ENCODE data around the gene EZH2.
A peak's percentile ranks its signal among the peaks of the same experiment; 100 is the strongest.

Gene EZH2

GRCh38 chr7:148862481-148862880 lies 21.6 kb downstream of the EZH2 start:
- Mint-ChIP-seq H3K4me1 (peaks cover 40% of the 10 kb centered on the region), H3K36me3 (peaks cover 19% of the 10 kb centered on the region), H3K9me3 (peaks cover 3% of the 10 kb centered on the region), H3K27me3 (no peaks in the 10 kb centered on the region), H3K4me3 (no peak overlapping the region), H3K27ac (no peak overlapping the region)
- DNase-seq = no peak
- CTCF ChIA-PET = interaction anchor here (0.6 kb wide), 1 partner anchor 25 kb away, joined by 5 read pairs; no protein-coding TSS in a partner anchor

- H3K27me3 Mint-ChIP-seq = no peaks in the 10 kb centered on the region
- peaks cover 28% of the 10 kb centered on the region for H3K4me1 Mint-ChIP-seq
- H3K36me3 Mint-ChIP-seq = peaks cover 15% of the 10 kb centered on the region
- H3K4me3 Mint-ChIP-seq = no peak overlapping the region
- CTCF ChIA-PET = no interaction called here
- DNase-seq = no peak
- H3K9me3 Mint-ChIP-seq = no peaks in the 10 kb centered on the region
- no peak overlapping the region for H3K27ac Mint-ChIP-seq
Observed at GRCh38 chr7:148858489-148858888, 25.6 kb downstream of the EZH2 start.

DNA sequence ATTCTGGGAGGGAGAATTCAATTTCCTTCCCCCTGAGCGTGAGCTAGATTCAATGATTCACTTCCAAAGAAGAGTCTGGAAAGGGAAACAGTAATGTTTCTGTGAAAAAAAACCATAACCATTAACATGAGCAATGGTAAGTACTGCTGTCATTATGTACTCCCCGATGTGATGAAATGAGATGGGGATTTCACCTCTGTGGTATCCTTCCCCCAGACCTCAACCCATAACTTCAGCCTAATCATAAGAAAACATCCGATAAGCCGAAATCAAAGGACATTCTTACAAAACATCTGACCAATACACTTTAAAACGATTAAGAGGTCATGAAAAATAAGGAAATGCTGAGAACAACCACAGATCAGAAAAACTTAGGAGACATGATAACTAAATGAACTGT lies 27.2 kb downstream of the EZH2 start:
- CTCF ChIA-PET = interaction anchor here (0.9 to 1.9 kb wide), 15 partner anchors 10 to 126 kb away, joined by 3 to 22 read pairs (median 4); no protein-coding TSS in a partner anchor
- Mint-ChIP-seq H3K4me1 (peaks cover 33% of the 10 kb centered on the region), H3K27ac (no peak overlapping the region), H3K36me3 (peaks cover 13% of the 10 kb centered on the region), H3K27me3 (no peaks in the 10 kb centered on the region), H3K4me3 (no peak overlapping the region), H3K9me3 (no peaks in the 10 kb centered on the region)
- no peak for DNase-seq

DNA sequence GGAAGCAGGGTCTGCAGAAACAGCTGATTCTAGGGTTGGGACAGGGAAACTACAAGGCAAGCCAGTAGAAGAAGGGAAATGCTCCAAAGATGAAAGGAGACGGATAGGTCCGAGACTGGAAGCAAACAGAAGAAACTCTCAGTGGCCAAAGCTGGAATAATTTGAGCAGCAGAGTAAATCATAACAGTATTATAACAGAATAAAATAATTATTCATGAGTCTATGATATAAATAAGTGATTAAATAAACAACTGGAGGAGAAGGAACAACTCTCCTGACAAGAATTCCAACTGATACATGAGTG lies 27.6 kb downstream of the EZH2 start:
- Mint-ChIP-seq H3K27me3 (no peaks in the 10 kb centered on the region), H3K36me3 (peaks cover 10% of the 10 kb centered on the region), H3K4me1 (peaks cover 33% of the 10 kb centered on the region), H3K4me3 (no peak overlapping the region), H3K27ac (no peak overlapping the region), H3K9me3 (no peaks in the 10 kb centered on the region)
- CTCF ChIA-PET = interaction anchor here (0.9 to 1.9 kb wide), 15 partner anchors 10 to 127 kb away, joined by 3 to 22 read pairs (median 4); no protein-coding TSS in a partner anchor
- DNase-seq = no peak

DNA sequence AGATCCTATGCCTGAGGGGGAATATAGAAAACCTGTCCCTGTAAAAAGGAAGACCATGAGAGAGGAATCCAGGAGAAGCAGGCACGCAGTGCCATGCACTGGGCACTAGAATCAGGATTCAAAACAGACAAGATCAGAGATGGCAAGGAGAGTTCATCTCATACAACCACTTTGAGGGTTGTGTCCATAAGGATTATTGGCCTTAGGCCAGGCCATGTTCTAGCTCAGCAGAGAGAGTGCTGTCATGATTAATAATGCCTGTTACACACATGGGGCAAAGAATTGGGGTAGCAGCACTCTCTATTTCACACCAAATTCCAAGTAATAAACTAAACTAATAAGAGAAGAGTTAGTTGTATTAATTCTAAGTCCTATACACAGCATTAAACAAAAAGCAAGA lies 29.1 kb downstream of the EZH2 start:
- DNase-seq = no peak
- H3K36me3 Mint-ChIP-seq = peaks cover 9% of the 10 kb centered on the region
- CTCF ChIA-PET = interaction anchor here (0.6 to 1.9 kb wide), 2 partner anchors 49 to 87 kb away, joined by 3 to 22 read pairs; no protein-coding TSS in a partner anchor
- no peak overlapping the region for H3K27ac Mint-ChIP-seq
- no peak overlapping the region for H3K4me3 Mint-ChIP-seq
- H3K4me1 Mint-ChIP-seq = peaks cover 41% of the 10 kb centered on the region
- no peaks in the 10 kb centered on the region for H3K27me3 Mint-ChIP-seq
- H3K9me3 Mint-ChIP-seq = no peaks in the 10 kb centered on the region

DNA sequence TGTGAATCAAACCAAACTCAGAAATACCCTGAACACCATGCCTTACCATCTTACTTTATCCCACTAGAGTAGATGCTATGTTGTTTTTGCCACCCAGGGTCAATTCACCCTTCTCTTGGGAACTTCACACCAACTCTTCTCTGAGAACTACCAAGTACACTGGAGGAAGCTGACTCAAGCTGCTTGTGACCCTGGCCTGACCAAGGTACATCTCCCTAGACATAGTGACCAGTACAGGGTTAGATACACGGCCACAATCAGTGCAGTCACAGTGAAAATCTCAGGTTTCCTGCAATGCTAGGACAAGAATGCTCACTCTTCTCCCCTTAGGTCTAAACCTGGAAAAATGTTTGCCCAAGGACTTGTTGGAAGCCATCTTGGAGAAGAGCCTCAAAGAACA lies 31.8 kb downstream of the EZH2 start:
- Mint-ChIP-seq H3K36me3 (peaks cover 4% of the 10 kb centered on the region), H3K27me3 (no peaks in the 10 kb centered on the region), H3K9me3 (no peaks in the 10 kb centered on the region), H3K27ac (no peak overlapping the region), H3K4me1 (peaks cover 50% of the 10 kb centered on the region), H3K4me3 (no peak overlapping the region)
- CTCF ChIA-PET = interaction anchor here (0.6 kb wide), 1 partner anchor 141 kb away, joined by 3 read pairs; no protein-coding TSS in a partner anchor
- no peak for DNase-seq

DNA sequence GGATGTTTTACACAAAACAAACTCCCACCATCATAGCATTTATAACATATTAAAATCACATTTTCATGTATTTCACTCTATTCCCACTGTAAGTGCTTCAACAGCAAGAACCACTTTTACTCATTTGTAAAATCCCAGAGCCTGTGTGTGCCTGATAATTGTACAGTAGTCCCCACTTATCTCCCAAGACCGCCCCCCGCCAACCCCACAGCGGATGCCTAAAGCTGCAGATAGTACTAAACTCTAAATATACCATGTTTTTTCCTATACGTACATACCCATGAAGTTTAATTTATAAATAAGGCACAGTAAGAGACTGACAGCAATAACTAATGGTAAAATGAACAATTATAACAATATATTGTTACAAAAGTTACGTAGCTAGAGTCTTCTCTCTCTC lies 33.5 kb downstream of the EZH2 start:
- CTCF ChIA-PET = interaction anchor here (0.5 to 1.1 kb wide), 2 partner anchors 91 to 114 kb away, joined by 3 read pairs; no protein-coding TSS in a partner anchor
- DNase-seq = no peak
- Mint-ChIP-seq H3K27ac (peak overlapping the region; percentile 33), H3K4me1 (peaks cover 55% of the 10 kb centered on the region), H3K27me3 (no peaks in the 10 kb centered on the region), H3K4me3 (no peak overlapping the region), H3K9me3 (no peaks in the 10 kb centered on the region), H3K36me3 (peaks cover 6% of the 10 kb centered on the region)

- no peaks in the 10 kb centered on the region for H3K27me3 Mint-ChIP-seq
- peaks cover 58% of the 10 kb centered on the region for H3K4me1 Mint-ChIP-seq
- no peak overlapping the region for H3K4me3 Mint-ChIP-seq
- no peak overlapping the region for H3K27ac Mint-ChIP-seq
- H3K36me3 Mint-ChIP-seq = peaks cover 11% of the 10 kb centered on the region
- DNase-seq = no peak
- H3K9me3 Mint-ChIP-seq = no peaks in the 10 kb centered on the region
- CTCF ChIA-PET = no interaction called here
Observed at GRCh38 chr7:148849393-148850098, 34.5 kb downstream of the EZH2 start.

GRCh38 chr7:148847815-148848734 lies 36.0 kb downstream of the EZH2 start:
- peaks cover 15% of the 10 kb centered on the region for H3K36me3 Mint-ChIP-seq
- no peak overlapping the region for H3K4me3 Mint-ChIP-seq
- no peaks in the 10 kb centered on the region for H3K9me3 Mint-ChIP-seq
- H3K27ac Mint-ChIP-seq = no peak overlapping the region
- no peaks in the 10 kb centered on the region for H3K27me3 Mint-ChIP-seq
- H3K4me1 Mint-ChIP-seq = peaks cover 63% of the 10 kb centered on the region
- CTCF ChIA-PET = no interaction called here
- DNase-seq = no peak

- Mint-ChIP-seq H3K36me3 (peaks cover 55% of the 10 kb centered on the region), H3K27ac (peak overlapping the region; percentile 59), H3K4me3 (no peak overlapping the region), H3K9me3 (peaks cover 3% of the 10 kb centered on the region), H3K4me1 (peaks cover 52% of the 10 kb centered on the region), H3K27me3 (no peaks in the 10 kb centered on the region)
- peak; percentile 32 for DNase-seq
- CTCF ChIA-PET = interaction anchor here (1.1 kb wide), 1 partner anchor 17 kb away, joined by 4 read pairs; no protein-coding TSS in a partner anchor
Observed at GRCh38 chr7:148838905-148839304, 45.2 kb downstream of the EZH2 start.

- Mint-ChIP-seq H3K4me1 (peaks cover 39% of the 10 kb centered on the region), H3K27ac (no peak overlapping the region), H3K36me3 (peaks cover 64% of the 10 kb centered on the region), H3K27me3 (no peaks in the 10 kb centered on the region), H3K4me3 (no peak overlapping the region), H3K9me3 (peaks cover 3% of the 10 kb centered on the region)
- CTCF ChIA-PET = interaction anchor here (1.5 kb wide), 1 partner anchor 21 kb away, joined by 3 read pairs; no protein-coding TSS in a partner anchor
- DNase-seq = no peak
Observed at GRCh38 chr7:148835854-148836253, 48.2 kb downstream of the EZH2 start.

DNA sequence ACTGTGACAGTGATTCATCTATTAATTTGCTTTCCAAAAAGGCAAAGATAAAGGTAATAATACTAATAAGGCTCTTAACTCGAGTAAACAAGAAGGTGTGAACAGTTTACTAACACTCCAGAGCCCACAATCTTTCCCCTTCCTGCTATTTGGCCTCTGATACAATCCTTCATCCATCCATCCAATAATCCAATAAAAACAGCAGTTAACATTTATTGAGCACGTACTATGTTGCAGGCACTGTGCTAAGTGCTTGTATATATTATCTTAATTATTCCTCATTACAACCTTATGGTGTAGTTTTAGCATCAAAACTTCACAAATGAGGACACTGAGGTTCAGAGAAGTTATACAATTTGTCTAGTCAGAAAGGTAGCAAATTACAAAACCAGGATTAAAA lies 49.5 kb downstream of the EZH2 start:
- Mint-ChIP-seq H3K9me3 (peaks cover 3% of the 10 kb centered on the region), H3K27ac (no peak overlapping the region), H3K4me3 (no peak overlapping the region), H3K27me3 (no peaks in the 10 kb centered on the region), H3K36me3 (peaks cover 69% of the 10 kb centered on the region), H3K4me1 (peaks cover 30% of the 10 kb centered on the region)
- DNase-seq = no peak
- CTCF ChIA-PET = no interaction called here

DNA sequence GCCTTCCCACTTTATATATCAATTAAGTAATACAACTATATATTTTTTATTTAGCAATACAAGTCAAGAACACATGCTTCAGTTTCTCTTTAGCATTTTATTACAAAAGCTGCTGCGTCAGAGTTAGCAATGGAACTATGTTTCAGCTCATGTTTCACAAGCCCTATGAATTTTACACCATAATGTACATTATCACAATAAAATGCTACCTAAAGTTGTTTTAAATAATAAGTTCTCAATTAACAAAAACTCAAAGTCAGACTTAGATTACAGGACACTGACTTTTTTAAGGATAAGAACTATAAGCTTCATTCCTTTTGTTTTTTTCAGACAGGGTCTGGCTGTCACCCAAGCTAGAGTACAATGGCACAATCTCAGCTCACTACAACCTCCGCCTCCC lies 52.3 kb downstream of the EZH2 start:
- Mint-ChIP-seq H3K9me3 (no peaks in the 10 kb centered on the region), H3K36me3 (peaks cover 67% of the 10 kb centered on the region), H3K4me1 (peaks cover 19% of the 10 kb centered on the region), H3K27ac (no peak overlapping the region), H3K4me3 (no peak overlapping the region), H3K27me3 (no peaks in the 10 kb centered on the region)
- no peak for DNase-seq
- CTCF ChIA-PET = interaction anchor here (1.2 to 1.5 kb wide), 2 partner anchors 14 to 25 kb away, joined by 3 read pairs; no protein-coding TSS in a partner anchor

GRCh38 chr7:148830897-148831692 lies 53.0 kb downstream of the EZH2 start:
- Mint-ChIP-seq H3K36me3 (peaks cover 64% of the 10 kb centered on the region), H3K27me3 (no peaks in the 10 kb centered on the region), H3K27ac (no peak overlapping the region), H3K4me3 (no peak overlapping the region), H3K4me1 (peaks cover 12% of the 10 kb centered on the region), H3K9me3 (no peaks in the 10 kb centered on the region)
- CTCF ChIA-PET = interaction anchor here (1.2 to 1.5 kb wide), 2 partner anchors 14 to 25 kb away, joined by 3 read pairs; no protein-coding TSS in a partner anchor
- DNase-seq = no peak
